Loucy (cell line): ENCODE measurements around the gene MAP3K21.

Experiments
- H2AFZ ChIP-seq: fragments of 200-600 bp; sonication (generic); 2 replicates; pipeline ENCODE4 v1.6.0; 2016; ENCODE audit warnings: antibody characterized with exemption, mild to moderate bottlenecking, low read length, moderate library complexity
- H3F3A ChIP-seq: fragments of 200-600 bp; 2 replicates; pipeline ENCODE4 v1.6.0; 2016; ENCODE audit warnings: antibody characterized with exemption, low read depth, mild to moderate bottlenecking
- H3K27me3 ChIP-seq: fragments of 200-600 bp; sonication (generic); 2 replicates; pipeline ENCODE4 v1.6.1; 2014; ENCODE audit warnings: low read length, mild to moderate bottlenecking; ENCODE audit not compliant: insufficient read depth, poor library complexity, severe bottlenecking
- H3K36me3 ChIP-seq: fragments of 200-600 bp; sonication (generic); 2 replicates; pipeline ENCODE4 v1.6.1; 2016; ENCODE audit warnings: low read length; ENCODE audit not compliant: insufficient read depth
- H3K4me1 ChIP-seq: fragments of 200-600 bp; sonication (generic); 2 replicates; pipeline ENCODE4 v1.5.1; 2014; ENCODE audit warnings: low read length, mild to moderate bottlenecking; ENCODE audit not compliant: insufficient read depth, poor library complexity, severe bottlenecking
- H3K4me2 ChIP-seq: fragments of 200-600 bp; sonication (generic); 2 replicates; pipeline ENCODE4 v1.6.0; 2014; ENCODE audit warnings: antibody characterized with exemption, low read length, low read depth, mild to moderate bottlenecking; ENCODE audit not compliant: poor library complexity, severe bottlenecking
- H3K4me3 ChIP-seq: fragments of 200-600 bp; sonication (generic); 2 replicates; pipeline ENCODE4 v1.5.1; 2014; ENCODE audit warnings: low read length, mild to moderate bottlenecking, mixed read lengths; ENCODE audit not compliant: poor library complexity, severe bottlenecking
- H3K79me2 ChIP-seq: fragments of 200-600 bp; sonication (generic); 2 replicates; pipeline ENCODE4 v1.6.1; 2014; ENCODE audit warnings: low read length; ENCODE audit not compliant: insufficient read depth
- H3K9ac ChIP-seq: fragments of 200-600 bp; sonication (generic); 2 replicates; pipeline ENCODE4 v1.6.0; 2014; ENCODE audit warnings: mild to moderate bottlenecking, low read depth, low read length, moderate library complexity; ENCODE audit not compliant: poor library complexity, severe bottlenecking
- H3K9me2 ChIP-seq: fragments of 200-600 bp; sonication (generic); replicated peaks from 2 replicates; pipeline ENCODE4 v1.6.1; 2016; ENCODE audit warnings: low read depth, low read length, mixed read lengths
- H3K9me3 ChIP-seq: fragments of 200-600 bp; sonication (generic); 2 replicates; pipeline ENCODE4 v1.6.1; 2014; ENCODE audit warnings: mild to moderate bottlenecking, antibody characterized with exemption, low read length, low read depth; ENCODE audit not compliant: insufficient read depth
- H4K20me1 ChIP-seq: fragments of 200-600 bp; sonication (generic); 2 replicates; pipeline ENCODE4 v1.6.0; 2014; ENCODE audit warnings: antibody characterized with exemption, low read length, mild to moderate bottlenecking; ENCODE audit not compliant: insufficient read depth, poor library complexity, severe bottlenecking
- EZH2phosphoT487 ChIP-seq: fragments of 200-600 bp; IDR thresholded peaks from 2 replicates; pipeline ENCODE4 v1.6.1; 2018; ENCODE audit warnings: antibody characterized with exemption, mild to moderate bottlenecking, moderate library complexity, borderline replicate concordance
- TF ChIP-seq, protein P1 (sequence below): fragments of 200-600 bp; sonication (generic); conservative IDR thresholded peaks from 2 replicates; pipeline ENCODE4 v1.5.1; 2014; ENCODE audit warnings: mild to moderate bottlenecking, antibody characterized with exemption, low read length

Gene MAP3K21

DNA sequence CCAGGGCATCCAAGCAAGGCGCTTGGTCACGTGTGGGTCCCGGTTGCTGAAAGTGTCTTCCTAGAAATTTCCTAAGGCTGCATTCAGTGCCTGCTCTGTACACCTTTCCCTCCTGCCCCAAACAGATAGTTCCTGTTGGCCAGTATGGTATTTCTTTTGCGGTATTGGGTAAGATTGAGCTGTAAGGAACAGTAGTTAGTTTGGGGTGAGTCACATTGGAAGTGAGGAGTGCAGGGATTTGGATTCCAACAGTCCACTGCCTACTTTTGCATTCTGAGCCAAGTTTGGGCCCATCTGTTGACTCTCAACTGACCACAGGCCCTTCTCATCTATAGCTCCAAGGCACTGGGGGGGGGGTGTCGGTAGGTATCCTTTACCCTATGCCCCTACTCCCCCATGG lies 83.4 kb downstream of the MAP3K21 start:
- TF ChIP-seq, protein P1, sequence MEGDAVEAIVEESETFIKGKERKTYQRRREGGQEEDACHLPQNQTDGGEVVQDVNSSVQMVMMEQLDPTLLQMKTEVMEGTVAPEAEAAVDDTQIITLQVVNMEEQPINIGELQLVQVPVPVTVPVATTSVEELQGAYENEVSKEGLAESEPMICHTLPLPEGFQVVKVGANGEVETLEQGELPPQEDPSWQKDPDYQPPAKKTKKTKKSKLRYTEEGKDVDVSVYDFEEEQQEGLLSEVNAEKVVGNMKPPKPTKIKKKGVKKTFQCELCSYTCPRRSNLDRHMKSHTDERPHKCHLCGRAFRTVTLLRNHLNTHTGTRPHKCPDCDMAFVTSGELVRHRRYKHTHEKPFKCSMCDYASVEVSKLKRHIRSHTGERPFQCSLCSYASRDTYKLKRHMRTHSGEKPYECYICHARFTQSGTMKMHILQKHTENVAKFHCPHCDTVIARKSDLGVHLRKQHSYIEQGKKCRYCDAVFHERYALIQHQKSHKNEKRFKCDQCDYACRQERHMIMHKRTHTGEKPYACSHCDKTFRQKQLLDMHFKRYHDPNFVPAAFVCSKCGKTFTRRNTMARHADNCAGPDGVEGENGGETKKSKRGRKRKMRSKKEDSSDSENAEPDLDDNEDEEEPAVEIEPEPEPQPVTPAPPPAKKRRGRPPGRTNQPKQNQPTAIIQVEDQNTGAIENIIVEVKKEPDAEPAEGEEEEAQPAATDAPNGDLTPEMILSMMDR, result no peak
- TF ChIP-seq EZH2phosphoT487, result no peak
- Histone ChIP-seq H3K9me2 (no peaks in the 10 kb centered on the region), H4K20me1 (no peaks in the 10 kb centered on the region), H3F3A (no peaks in the 10 kb centered on the region), H3K9ac (no peak overlapping the region), H3K79me2 (no peaks in the 10 kb centered on the region), H2AFZ (no peak overlapping the region), H3K4me2 (no peak overlapping the region), H3K4me1 (peaks cover 5% of the 10 kb centered on the region), H3K4me3 (no peak overlapping the region), H3K27me3 (no peaks in the 10 kb centered on the region), H3K9me3 (no peaks in the 10 kb centered on the region), H3K36me3 (no peaks in the 10 kb centered on the region)

DNA sequence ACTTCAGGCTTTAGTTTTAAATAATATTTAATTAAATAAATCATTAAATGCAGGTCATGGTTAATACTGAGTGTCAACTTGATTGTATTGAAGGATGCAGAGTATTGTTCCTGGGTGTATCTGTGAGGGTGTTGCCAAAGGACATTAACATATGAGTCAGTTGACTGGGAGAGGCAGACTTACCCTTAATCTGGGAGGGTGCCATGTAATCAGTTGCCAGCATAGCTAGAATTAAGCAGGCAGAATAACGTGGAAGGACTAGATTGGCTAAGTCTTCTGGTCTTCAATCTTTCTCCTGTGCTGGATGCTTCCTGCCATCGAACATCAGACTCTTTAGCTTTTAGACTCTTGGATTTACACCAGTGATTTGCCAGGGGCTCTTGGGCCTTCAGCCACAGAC lies 85.3 kb downstream of the MAP3K21 start:
- H3K9me3 ChIP-seq, result no peaks in the 10 kb centered on the region
- no peak for TF ChIP-seq EZH2phosphoT487
- TF ChIP-seq, protein P1, result no peak
- H2AFZ ChIP-seq, result no peak overlapping the region
- H4K20me1 ChIP-seq, result no peaks in the 10 kb centered on the region
- no peaks in the 10 kb centered on the region for H3K9me2 ChIP-seq
- H3K4me2 ChIP-seq, result no peak overlapping the region
- peaks cover 5% of the 10 kb centered on the region for H3K4me1 ChIP-seq
- no peaks in the 10 kb centered on the region for H3F3A ChIP-seq
- H3K36me3 ChIP-seq, result no peaks in the 10 kb centered on the region
- H3K79me2 ChIP-seq, result no peaks in the 10 kb centered on the region
- H3K9ac ChIP-seq, result no peak overlapping the region
- H3K27me3 ChIP-seq, result no peaks in the 10 kb centered on the region
- no peak overlapping the region for H3K4me3 ChIP-seq

DNA sequence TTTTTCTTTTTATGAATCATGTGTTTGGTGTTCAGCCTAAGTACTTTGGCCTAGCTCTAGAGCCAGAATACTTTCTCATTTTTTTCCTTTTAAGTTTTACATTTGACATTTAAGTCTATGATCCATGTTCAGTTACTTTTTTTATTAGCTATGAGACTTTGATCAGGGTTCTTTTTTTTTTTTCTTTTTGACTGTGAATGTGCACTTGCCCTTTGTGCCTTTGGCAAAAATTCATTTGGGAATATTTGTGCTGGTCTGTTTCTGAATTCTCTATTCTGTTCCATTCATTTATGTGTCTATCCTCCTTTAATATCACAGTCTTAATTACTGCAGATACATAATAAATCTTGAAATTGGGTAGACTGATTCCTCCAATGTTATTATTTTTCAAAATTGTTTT lies 93.8 kb downstream of the MAP3K21 start:
- no peak overlapping the region for H2AFZ ChIP-seq
- no peaks in the 10 kb centered on the region for H4K20me1 ChIP-seq
- no peaks in the 10 kb centered on the region for H3K9me2 ChIP-seq

More for the DNA sequence above, 93.8 kb downstream of the MAP3K21 start:
- H3K27me3 ChIP-seq, result no peaks in the 10 kb centered on the region
- no peaks in the 10 kb centered on the region for H3K4me1 ChIP-seq
- H3K9ac ChIP-seq, result no peak overlapping the region
- H3K79me2 ChIP-seq, result no peaks in the 10 kb centered on the region
- H3K4me3 ChIP-seq, result no peak overlapping the region
- TF ChIP-seq EZH2phosphoT487, result no peak
- TF ChIP-seq, protein P1, result no peak
- H3K36me3 ChIP-seq, result no peaks in the 10 kb centered on the region
- no peaks in the 10 kb centered on the region for H3F3A ChIP-seq
- no peak overlapping the region for H3K4me2 ChIP-seq
- H3K9me3 ChIP-seq, result no peaks in the 10 kb centered on the region
